HepG2 (cell line): Measurements from ENCODE around the gene DALRD3. TPM values are rescaled to one million over a fixed set of nuclear protein-coding genes. Genes with fewer than 3 reads are reported as not detected.
A peak's percentile ranks its signal among the peaks of the same experiment; 100 is the strongest.

Experiments used
- ATAC-seq: fragments of 200-7000 bp; cut with Tn5 transposase; 3 replicates; pipeline ENCODE4 v1.9.1; 2020; ENCODE audit warnings: mild to moderate bottlenecking, moderate library complexity
- BruUV-seq: library from RNA; stranded (reverse); fragments of 400-500 nt; replicated peaks from 2 replicates; lab custom pipeline; 2021; lab: Mats Ljungman, UMichigan
- CTCF ChIA-PET: fragments of 300-600 bp; formaldehyde crosslinking; extraction: SDS; loops from one replicate; lab custom pipeline; 2021; ENCODE audit warnings: low total read pairs, inconsistent platforms, low intra/inter-chr PET ratio; lab: Yijun Ruan, JAX
- POLR2A ChIA-PET: fragments of 350-600 bp; sonication (Branson Sonifier 250); formaldehyde crosslinking; loops from one replicate; lab custom pipeline; 2020; ENCODE audit warnings: antibody characterized with exemption, inconsistent platforms; lab: Yijun Ruan, JAX
- DNase-seq: peaks from one replicate; pipeline ENCODE4 v3.0.0-alpha.2; 2015; ENCODE audit warnings: low spot score
- FAIRE-seq: peaks from 3 replicates; lab custom pipeline; 2011; peaks lifted over from hg19 to GRCh38; lab: Jason Lieb, UNC
- H2AFZ ChIP-seq: one replicate; pipeline ENCODE4 v1.6.1; 2011; ENCODE audit warnings: low read length, inconsistent platforms
- H3K27ac ChIP-seq: fragments of 300-600 bp; 3 replicates; pipeline ENCODE4 v1.8.0; 2011; ENCODE audit warnings: mixed run types, mild to moderate bottlenecking, mixed read lengths, low read length, inconsistent platforms; ENCODE audit not compliant: insufficient read depth; ENCODE audit errors: extremely low read length
- H3K27me3 ChIP-seq, 2 experiments: fragments of 200-600 bp in 1 of 2; 2 replicates in 1 of 2; 3 replicates in 1 of 2; pipeline versions ENCODE4 v1.6.0 to v1.8.0; 2011; ENCODE audit warnings: low read length in 2 of 2, mild to moderate bottlenecking in 2 of 2, moderate library complexity in 2 of 2, inconsistent platforms in 1 of 2; ENCODE audit not compliant: insufficient read depth in 2 of 2, control insufficient read depth in 1 of 2
- H3K36me3 ChIP-seq, 2 experiments: fragments of 200-600 bp in 1 of 2; replicated peaks in 1 of 2; 2 replicates in 1 of 2; 3 replicates in 1 of 2; pipeline versions ENCODE4 v1.5.1 to v1.8.0; 2011; ENCODE audit warnings: low read length in 2 of 2, inconsistent platforms in 1 of 2; ENCODE audit not compliant: insufficient read depth in 2 of 2, control insufficient read depth in 1 of 2
- H3K4me1 ChIP-seq: 2 replicates; pipeline ENCODE4 v1.5.1; 2012; ENCODE audit warnings: low read length, inconsistent platforms; ENCODE audit not compliant: insufficient read depth
- H3K4me2 ChIP-seq: 2 replicates; pipeline ENCODE4 v1.6.0; 2011; ENCODE audit warnings: low read depth, low read length, inconsistent platforms
- H3K4me3 ChIP-seq, 3 experiments: fragments of 200-600 bp in 1 of 3; sonication (generic), shearing (Covaris generic) in 1 of 3; replicated peaks in 1 of 3; 2 replicates each; pipeline ENCODE4 v1.5.1; 2011 to 2016; ENCODE audit warnings: low read length in 3 of 3, inconsistent platforms in 2 of 3, low read depth in 2 of 3, mild to moderate bottlenecking in 2 of 3, control low read depth in 1 of 3, mixed read lengths in 1 of 3; ENCODE audit not compliant: insufficient read depth in 1 of 3
- H3K79me2 ChIP-seq: one replicate; pipeline ENCODE4 v1.6.1; 2011; ENCODE audit warnings: low read length, inconsistent platforms; ENCODE audit not compliant: insufficient read depth
- H3K9ac ChIP-seq: 2 replicates; pipeline ENCODE4 v1.6.0; 2011; ENCODE audit warnings: mild to moderate bottlenecking, low read depth, low read length, inconsistent platforms; ENCODE audit not compliant: insufficient read depth
- H3K9me3 ChIP-seq: 2 replicates; pipeline ENCODE4 v1.5.1; 2012; ENCODE audit warnings: mild to moderate bottlenecking, low read length
- H4K20me1 ChIP-seq: 2 replicates; pipeline ENCODE4 v1.6.0; 2011; ENCODE audit warnings: inconsistent platforms, mild to moderate bottlenecking, low read length, moderate library complexity; ENCODE audit not compliant: insufficient read depth
- AKAP8 ChIP-seq: sonication (generic); formaldehyde crosslinking; IDR thresholded peaks from 2 replicates; pipeline ENCODE4 v1.5.1; 2020; ENCODE audit warnings: mild to moderate bottlenecking, missing genetic modification reagents
- FOXJ3 ChIP-seq: sonication (generic); formaldehyde crosslinking; IDR thresholded peaks from 2 replicates; pipeline ENCODE4 v1.4.0; 2020; ENCODE audit warnings: missing genetic modification reagents, mild to moderate bottlenecking, borderline replicate concordance
- HNRNPL ChIP-seq: fragments of 200-400 bp; formaldehyde crosslinking; IDR thresholded peaks from 2 replicates; pipeline ENCODE4 v1.6.1; 2017; ENCODE audit warnings: mild to moderate bottlenecking, low read depth, low read length
- PHF5A ChIP-seq: IDR thresholded peaks from one replicate; pipeline ENCODE4 v1.6.1; 2018; ENCODE audit warnings: low read depth, missing genetic modification reagents; ENCODE audit not compliant: unreplicated experiment
- SOX13 ChIP-seq, 3 experiments: fragments of 450-650 bp in 1 of 3; sonication (generic) in 1 of 3; formaldehyde crosslinking in 1 of 3; IDR thresholded peaks in 2 of 3; conservative IDR thresholded peaks in 1 of 3; 2 replicates each; pipeline versions ENCODE4 v1.5.0 to v1.6.1; 2016 to 2020; ENCODE audit warnings: antibody characterized with exemption in 1 of 3, mild to moderate bottlenecking in 1 of 3, missing compliant biosample characterization in 1 of 3, missing genetic modification reagents in 1 of 3, moderate library complexity in 1 of 3
- SP5 ChIP-seq: IDR thresholded peaks from 2 replicates; pipeline ENCODE4 v1.6.1; 2016; ENCODE audit warnings: low read depth, borderline replicate concordance
- ZFAT ChIP-seq: sonication (generic); formaldehyde crosslinking; conservative IDR thresholded peaks from 2 replicates; pipeline ENCODE4 v1.8.1; 2023; ENCODE audit warnings: missing genetic modification reagents, inconsistent platforms
- ZNF224 ChIP-seq: sonication (generic); formaldehyde crosslinking; IDR thresholded peaks from 2 replicates; pipeline ENCODE4 v1.5.0; 2020; ENCODE audit warnings: mild to moderate bottlenecking, missing genetic modification reagents
- ZNF251 ChIP-seq: sonication (generic); formaldehyde crosslinking; IDR thresholded peaks from 2 replicates; pipeline ENCODE4 v1.9.0; 2021; ENCODE audit warnings: mild to moderate bottlenecking, missing genetic modification reagents
- ZNF292 ChIP-seq: sonication (generic); formaldehyde crosslinking; IDR thresholded peaks from 2 replicates; pipeline ENCODE4 v1.8.1; 2022; ENCODE audit warnings: mild to moderate bottlenecking, low read depth, missing genetic modification reagents, borderline replicate concordance
- ZNF430 ChIP-seq: sonication (generic); formaldehyde crosslinking; IDR thresholded peaks from 2 replicates; pipeline ENCODE4 v1.9.0; 2021; ENCODE audit warnings: mild to moderate bottlenecking, missing genetic modification reagents
- ZNF788 ChIP-seq: sonication (generic); formaldehyde crosslinking; IDR thresholded peaks from 2 replicates; pipeline ENCODE4 v1.5.0; 2020; ENCODE audit warnings: mild to moderate bottlenecking, missing genetic modification reagents, borderline replicate concordance
- ZSCAN20 ChIP-seq: sonication (generic); formaldehyde crosslinking; IDR thresholded peaks from 2 replicates; pipeline ENCODE4 v1.4.0; 2020; ENCODE audit warnings: missing genetic modification reagents, mild to moderate bottlenecking, borderline replicate concordance
- WGBS: methylation state at CpG from one replicate; pipeline ENCODE4 v1.1.6; 2017; ENCODE audit warnings: low lambda C conversion rate; 5-methylcytosine and 5-hydroxymethylcytosine counted together
- in situ Hi-C: cut with HindIII; loops from 2 replicates; pipeline ENCODE4 v1.10.0; 2017; ENCODE audit warnings: low pct_unique_long_range_greater_than_20kb; ENCODE audit not compliant: extremely low pct_ligation_motif_present
- intact Hi-C: fragments of 100-400 bp; cut with micrococcal nuclease; formaldehyde crosslinking; loops from one replicate; pipeline ENCODE4 v1.10.0; 2022; ENCODE audit not compliant: unreplicated experiment
- polyA plus RNA-seq, 8 experiments: library from polyadenylated mRNA; depleted of rRNA in 3 of 8; stranded (reverse) in 7 of 8; unstranded in 1 of 8; fragments of >200 nt; fragmentation: Illumina TruSeq in 4 of 8; extraction: Trizol in 4 of 8; gene quantifications; 2 replicates each; pipeline versions ENCODE4 v1.2.1 to v1.2.3, GENCODE V29; 2011 to 2016; ENCODE audit warnings: low read depth in 4 of 8, missing spikeins in 1 of 8, mixed read lengths in 1 of 8; ENCODE audit not compliant: insufficient read depth in 1 of 8
- total RNA-seq, 5 experiments: library from RNA; depleted of rRNA; stranded (reverse); fragments of >200 nt; fragmentation: Illumina TruSeq; extraction: Trizol; gene quantifications; 2 replicates each; pipeline ENCODE4 v1.2.3, GENCODE V29; 2016; ENCODE audit warnings: low read depth in 1 of 5
- TF ChIP-seq, protein P1 (sequence below): sonication (generic); formaldehyde crosslinking; IDR thresholded peaks from 2 replicates; pipeline ENCODE4 v1.9.0; 2022; ENCODE audit warnings: missing genetic modification reagents, mild to moderate bottlenecking, borderline replicate concordance
- TF ChIP-seq, protein P2 (sequence below): sonication (generic); formaldehyde crosslinking; conservative IDR thresholded peaks from 2 replicates; pipeline ENCODE4 v1.4.0; 2020; ENCODE audit warnings: mild to moderate bottlenecking, missing genetic modification reagents, moderate library complexity

The DALRD3 gene
- total and polyA plus RNA-seq, 2 of the 13 experiments (the other 11 are each of a cell fraction or from before 2014, with no cell fraction given), result 19.9 to 36.5 TPM

- in situ Hi-C loops, result no loop called here
- 3% methylated on average over 5 of the region's 16 CpGs for WGBS
- H3K4me1 ChIP-seq, result peaks cover 81% of the 10 kb centered on the region
- no peak overlapping the region for H3K9ac ChIP-seq
- peak; percentile 8 for FAIRE-seq
- intact Hi-C loops, result no loop called here
- H3K4me2 ChIP-seq, result peak overlapping the region; percentile 57; the same call in 1 of the 2 replicates
- H3K27me3 ChIP-seq, result no peaks in the 10 kb centered on the region
- BruUV-seq, result no TSS peak
- CTCF ChIA-PET, result no interaction called here
- no peaks in the 10 kb centered on the region for H3K36me3 ChIP-seq
- peaks cover 18% of the 10 kb centered on the region for H3K79me2 ChIP-seq
- ATAC-seq, result no peak
- H3K4me3 ChIP-seq, result peak overlapping the region in 1 of 3 experiments; percentile 32; a peak in 1 of 6 replicates
- H4K20me1 ChIP-seq, result peaks cover 8% of the 10 kb centered on the region
- POLR2A ChIA-PET, result interaction anchor here (0.7 to 12.8 kb wide), 3 partner anchors 17 to 89 kb away, joined by 3 to 280 read pairs (median 42); partner anchors contain the start of genes DALRD3, NDUFAF3 and QRICH1
- peak; percentile 48 for DNase-seq
- no peak overlapping the region for H3K27ac ChIP-seq
- H2AFZ ChIP-seq, result no peak overlapping the region
- H3K9me3 ChIP-seq, result no peaks in the 10 kb centered on the region
- TF ChIP-seq AKAP8 (CRISPR knock-in tag), result no peak
- TF ChIP-seq FOXJ3, result no peak
- TF ChIP-seq ZFAT (CRISPR knock-in tag), result no peak
- no peak for TF ChIP-seq ZNF430 (CRISPR knock-in tag)
- no peak for TF ChIP-seq ZNF224 (CRISPR knock-in tag)
- TF ChIP-seq PHF5A (CRISPR knock-in tag), result no peak
- peak; percentile 24; the same call in 1 of the 2 replicates for TF ChIP-seq ZNF788 (CRISPR knock-in tag)
- TF ChIP-seq SP5 (CRISPR knock-in tag), result peak; percentile 66; the same call in 1 of the 2 replicates
- 0 out of 2 replicates have a peak, but pooled peaks have one; percentile 36 for TF ChIP-seq HNRNPL
- 0 out of 2 replicates have a peak, but pooled peaks have one; percentile 1 for TF ChIP-seq ZNF292 (CRISPR knock-in tag)
- TF ChIP-seq ZNF251 (CRISPR knock-in tag), result no peak
- TF ChIP-seq, protein P1, sequence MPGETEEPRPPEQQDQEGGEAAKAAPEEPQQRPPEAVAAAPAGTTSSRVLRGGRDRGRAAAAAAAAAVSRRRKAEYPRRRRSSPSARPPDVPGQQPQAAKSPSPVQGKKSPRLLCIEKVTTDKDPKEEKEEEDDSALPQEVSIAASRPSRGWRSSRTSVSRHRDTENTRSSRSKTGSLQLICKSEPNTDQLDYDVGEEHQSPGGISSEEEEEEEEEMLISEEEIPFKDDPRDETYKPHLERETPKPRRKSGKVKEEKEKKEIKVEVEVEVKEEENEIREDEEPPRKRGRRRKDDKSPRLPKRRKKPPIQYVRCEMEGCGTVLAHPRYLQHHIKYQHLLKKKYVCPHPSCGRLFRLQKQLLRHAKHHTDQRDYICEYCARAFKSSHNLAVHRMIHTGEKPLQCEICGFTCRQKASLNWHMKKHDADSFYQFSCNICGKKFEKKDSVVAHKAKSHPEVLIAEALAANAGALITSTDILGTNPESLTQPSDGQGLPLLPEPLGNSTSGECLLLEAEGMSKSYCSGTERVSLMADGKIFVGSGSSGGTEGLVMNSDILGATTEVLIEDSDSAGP (CRISPR knock-in tag), result 0 out of 2 replicates have a peak, but pooled peaks have one; percentile 12
- TF ChIP-seq, protein P2, sequence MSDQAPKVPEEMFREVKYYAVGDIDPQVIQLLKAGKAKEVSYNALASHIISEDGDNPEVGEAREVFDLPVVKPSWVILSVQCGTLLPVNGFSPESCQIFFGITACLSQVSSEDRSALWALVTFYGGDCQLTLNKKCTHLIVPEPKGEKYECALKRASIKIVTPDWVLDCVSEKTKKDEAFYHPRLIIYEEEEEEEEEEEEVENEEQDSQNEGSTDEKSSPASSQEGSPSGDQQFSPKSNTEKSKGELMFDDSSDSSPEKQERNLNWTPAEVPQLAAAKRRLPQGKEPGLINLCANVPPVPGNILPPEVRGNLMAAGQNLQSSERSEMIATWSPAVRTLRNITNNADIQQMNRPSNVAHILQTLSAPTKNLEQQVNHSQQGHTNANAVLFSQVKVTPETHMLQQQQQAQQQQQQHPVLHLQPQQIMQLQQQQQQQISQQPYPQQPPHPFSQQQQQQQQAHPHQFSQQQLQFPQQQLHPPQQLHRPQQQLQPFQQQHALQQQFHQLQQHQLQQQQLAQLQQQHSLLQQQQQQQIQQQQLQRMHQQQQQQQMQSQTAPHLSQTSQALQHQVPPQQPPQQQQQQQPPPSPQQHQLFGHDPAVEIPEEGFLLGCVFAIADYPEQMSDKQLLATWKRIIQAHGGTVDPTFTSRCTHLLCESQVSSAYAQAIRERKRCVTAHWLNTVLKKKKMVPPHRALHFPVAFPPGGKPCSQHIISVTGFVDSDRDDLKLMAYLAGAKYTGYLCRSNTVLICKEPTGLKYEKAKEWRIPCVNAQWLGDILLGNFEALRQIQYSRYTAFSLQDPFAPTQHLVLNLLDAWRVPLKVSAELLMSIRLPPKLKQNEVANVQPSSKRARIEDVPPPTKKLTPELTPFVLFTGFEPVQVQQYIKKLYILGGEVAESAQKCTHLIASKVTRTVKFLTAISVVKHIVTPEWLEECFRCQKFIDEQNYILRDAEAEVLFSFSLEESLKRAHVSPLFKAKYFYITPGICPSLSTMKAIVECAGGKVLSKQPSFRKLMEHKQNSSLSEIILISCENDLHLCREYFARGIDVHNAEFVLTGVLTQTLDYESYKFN (CRISPR knock-in tag), result peak; percentile 24; the same call in 1 of the 2 replicates
- no peak for TF ChIP-seq ZSCAN20 (CRISPR knock-in tag)
- no peak for TF ChIP-seq SOX13 (IDR thresholded peaks at IDR 0.05)
- peak in 1 of 2 experiments; percentile 39; a peak in 1 of 4 replicates for TF ChIP-seq SOX13 (CRISPR knock-in tag; conservative IDR thresholded peaks at IDR 0.05 in 1 of 2, IDR thresholded peaks at IDR 0.05 in 1 of 2)
These were observed 13.8 kb downstream of the DALRD3 start for GRCh38 chr3:49004352-49005302.
